ENCODE measurements around the gene PROM1.

PROM1 gene

GRCh38 chr4:15925830-15926229, 158.0 kb downstream of the PROM1 start:
- no peaks in the 10 kb centered on the region for H3K36me3 ChIP-seq (ENCODE audit: control insufficient read depth, insufficient read depth, low read length)
- no peak for DNase-seq (ENCODE audit: extremely low read depth, insufficient read length)
- 0 out of 2 replicates have a peak, but pooled peaks cover 1% of the 10 kb centered on the region for H3K27me3 ChIP-seq (replicated peaks; ENCODE audit: control insufficient read depth, insufficient read depth, low read length)
- no peak for TF ChIP-seq CTCF (IDR thresholded peaks at IDR 0.05; ENCODE audit: insufficient read depth, low read length, poor library complexity, severe bottlenecking)
- no peak overlapping the region for H3K4me3 ChIP-seq (replicated peaks; ENCODE audit: low read depth, low read length)

- Histone ChIP-seq H3K36me3 (ENCODE audit: control insufficient read depth, insufficient read depth, low read length) (no peaks in the 10 kb centered on the region), H3K4me3 (replicated peaks; ENCODE audit: low read depth, low read length) (no peak overlapping the region), H3K27me3 (replicated peaks; ENCODE audit: control insufficient read depth, insufficient read depth, low read length) (0 out of 2 replicates have a peak, but pooled peaks cover 1% of the 10 kb centered on the region)
- DNase-seq (ENCODE audit: extremely low read depth, insufficient read length): no peak
- no peak for TF ChIP-seq CTCF (IDR thresholded peaks at IDR 0.05; ENCODE audit: insufficient read depth, low read length, poor library complexity, severe bottlenecking)
Observed at GRCh38 chr4:15921592-15921932, 162.3 kb downstream of the PROM1 start.

GRCh38 chr4:15920723-15921591, 162.9 kb downstream of the PROM1 start:
- DNase-seq (ENCODE audit: extremely low read depth, insufficient read length): no peak

GRCh38 chr4:15918484-15919129, 165.2 kb downstream of the PROM1 start:
- H3K36me3 ChIP-seq (ENCODE audit: control insufficient read depth, insufficient read depth, low read length): no peaks in the 10 kb centered on the region
- TF ChIP-seq CTCF (IDR thresholded peaks at IDR 0.05; ENCODE audit: insufficient read depth, low read length, poor library complexity, severe bottlenecking): no peak
- H3K27me3 ChIP-seq (replicated peaks; ENCODE audit: control insufficient read depth, insufficient read depth, low read length): 0 out of 2 replicates have a peak, but pooled peaks cover 1% of the 10 kb centered on the region

More at GRCh38 chr4:15920723-15921591, 162.9 kb downstream of the PROM1 start:
- TF ChIP-seq CTCF (IDR thresholded peaks at IDR 0.05; ENCODE audit: insufficient read depth, low read length, poor library complexity, severe bottlenecking): no peak
- 0 out of 2 replicates have a peak, but pooled peaks cover 1% of the 10 kb centered on the region for H3K27me3 ChIP-seq (replicated peaks; ENCODE audit: control insufficient read depth, insufficient read depth, low read length)
- no peak overlapping the region for H3K4me3 ChIP-seq (replicated peaks; ENCODE audit: low read depth, low read length)
- H3K36me3 ChIP-seq (ENCODE audit: control insufficient read depth, insufficient read depth, low read length): no peaks in the 10 kb centered on the region

More at GRCh38 chr4:15918484-15919129, 165.2 kb downstream of the PROM1 start:
- no peak overlapping the region for H3K4me3 ChIP-seq (replicated peaks; ENCODE audit: low read depth, low read length)
- DNase-seq (ENCODE audit: extremely low read depth, insufficient read length): no peak

Measured in GM06990 (cell line).